GM18505 (cell line): ENCODE results near the gene HOXB6.

Source experiments
- ATAC-seq: cut with Tn5 transposase; IDR thresholded peaks from one replicate; pipeline ENCODE4 v1.9.1; 2021; ENCODE audit not compliant: unreplicated experiment
- POLR2A ChIP-seq: IDR thresholded peaks from 4 replicates; pipeline ENCODE4 v1.6.1; 2011; ENCODE audit warnings: borderline replicate concordance; ENCODE audit not compliant: insufficient read depth, insufficient read length; ENCODE audit errors: extremely low read depth

Gene HOXB6

GRCh38 chr17:48574505-48575065, 30.2 kb downstream of the HOXB6 start:
- ATAC-seq: no peak
- TF ChIP-seq POLR2A: no peak

- no peak for ATAC-seq
- TF ChIP-seq POLR2A: no peak
Observed at GRCh38 chr17:48571826-48572417, 32.9 kb downstream of the HOXB6 start.

- ATAC-seq: no peak
- no peak for TF ChIP-seq POLR2A
Observed at GRCh38 chr17:48571024-48571818, 33.6 kb downstream of the HOXB6 start.

DNA sequence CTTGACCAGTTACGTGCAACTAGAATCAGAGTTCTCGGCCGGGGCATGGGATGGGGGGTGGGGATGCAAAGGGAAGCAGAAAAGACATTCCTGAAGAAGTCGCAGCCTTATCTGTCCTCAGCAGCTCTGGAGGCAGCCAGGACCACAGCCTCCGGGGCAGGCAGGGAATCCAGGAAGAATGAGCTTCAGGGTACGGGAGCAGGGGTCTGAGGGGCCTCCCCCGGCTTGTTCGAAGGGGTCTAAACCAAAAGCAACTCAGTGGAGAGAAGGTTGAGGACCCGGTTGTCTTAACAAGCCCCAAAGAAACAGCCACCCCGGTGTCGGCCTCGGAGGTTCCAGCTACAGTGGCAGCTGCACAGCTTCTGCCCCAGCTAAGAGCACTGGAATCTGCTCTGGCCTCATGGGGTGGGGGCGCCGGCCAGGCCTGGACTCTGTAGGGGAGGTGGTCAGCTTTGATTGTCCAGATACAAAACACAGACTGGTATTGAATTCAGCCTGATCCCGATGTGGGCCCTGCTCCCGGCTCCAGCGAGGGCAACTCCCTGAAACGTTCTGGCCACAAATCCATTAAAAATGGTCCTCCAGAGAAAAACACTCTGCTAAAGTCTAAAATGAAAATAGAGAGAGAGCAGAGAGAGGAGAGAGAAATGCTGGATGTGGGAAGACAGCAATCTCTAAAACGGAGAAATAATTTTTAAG, 34.3 kb downstream of the HOXB6 start:
- no peak for TF ChIP-seq POLR2A
- no peak for ATAC-seq

DNA sequence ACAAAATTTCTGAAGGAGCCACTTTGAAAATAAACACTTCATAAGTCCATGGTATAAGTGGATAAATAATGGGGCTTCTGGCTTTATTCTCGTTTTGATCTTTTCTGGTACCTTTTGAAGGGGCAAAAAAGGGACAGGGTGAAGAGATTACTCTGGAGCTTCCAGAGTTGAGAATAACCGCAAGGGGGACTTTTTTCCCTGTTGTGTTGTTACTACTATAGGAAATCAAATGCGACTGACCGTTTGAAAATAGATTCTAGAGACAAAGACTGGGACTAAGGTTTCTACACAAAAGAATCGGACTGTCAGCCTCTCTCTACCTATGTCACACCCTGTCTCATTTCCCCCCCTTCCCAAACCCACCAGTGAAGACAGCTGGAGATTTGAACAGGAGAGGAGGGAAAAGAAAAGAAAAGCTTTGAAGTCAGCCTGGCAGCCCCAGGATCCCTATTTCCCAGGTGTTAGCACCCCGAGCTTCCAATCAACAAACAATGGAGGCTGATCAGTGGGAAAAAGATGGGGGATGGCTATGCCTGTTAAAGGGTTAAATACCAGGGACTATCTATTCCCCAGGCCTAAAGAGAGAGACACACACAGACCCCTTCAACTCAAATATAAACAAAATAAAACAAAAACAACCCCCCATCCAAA, 35.0 kb downstream of the HOXB6 start:
- TF ChIP-seq POLR2A: no peak
- ATAC-seq: no peak

DNA sequence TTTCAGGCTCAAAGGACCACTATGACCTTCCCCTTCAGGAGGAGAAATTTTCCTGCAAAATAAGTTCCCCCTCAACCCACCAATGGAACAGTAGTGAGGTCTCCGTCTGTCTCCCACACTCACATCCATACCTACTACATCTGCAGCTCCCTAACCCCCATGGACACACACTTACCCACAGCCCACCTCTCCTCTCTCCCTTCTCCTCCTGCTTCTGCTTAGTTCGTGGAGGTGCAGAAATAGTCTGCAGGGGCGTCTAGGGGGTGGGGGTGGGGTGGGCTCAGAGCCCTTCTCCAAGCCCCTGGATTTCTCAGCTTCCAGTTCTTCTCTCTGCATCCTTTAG, 35.6 kb downstream of the HOXB6 start:
- no peak for TF ChIP-seq POLR2A
- no peak for ATAC-seq

GRCh38 chr17:48568499-48569239, 36.1 kb downstream of the HOXB6 start:
- no peak for ATAC-seq
- TF ChIP-seq POLR2A: no peak

GRCh38 chr17:48567646-48568354, 37.0 kb downstream of the HOXB6 start:
- TF ChIP-seq POLR2A: no peak

DNA sequence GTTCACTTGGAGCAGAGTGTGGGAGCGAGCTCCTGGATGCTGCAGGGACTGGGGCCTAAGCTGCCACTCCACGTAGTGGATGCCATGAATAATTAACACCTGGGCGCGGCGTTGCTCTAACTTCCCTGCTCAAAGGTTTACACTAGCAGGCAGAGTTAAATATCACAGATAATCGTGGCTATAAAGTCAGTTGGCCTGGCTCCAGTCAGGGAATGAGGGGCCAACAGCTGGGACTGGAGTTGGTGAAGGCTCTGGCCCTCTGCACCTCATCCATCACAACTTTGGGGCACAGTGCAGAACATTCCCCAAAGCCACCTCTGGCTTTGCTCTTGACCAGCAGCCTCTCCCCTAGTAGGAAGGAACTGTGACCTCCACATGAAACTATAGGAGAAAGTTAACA, 37.6 kb downstream of the HOXB6 start:
- ATAC-seq: no peak
- TF ChIP-seq POLR2A: no peak

More at GRCh38 chr17:48567646-48568354, 37.0 kb downstream of the HOXB6 start:
- no peak for ATAC-seq

- ATAC-seq: no peak
- TF ChIP-seq POLR2A: no peak
Observed at GRCh38 chr17:48566717-48567116, 38.1 kb downstream of the HOXB6 start.

DNA sequence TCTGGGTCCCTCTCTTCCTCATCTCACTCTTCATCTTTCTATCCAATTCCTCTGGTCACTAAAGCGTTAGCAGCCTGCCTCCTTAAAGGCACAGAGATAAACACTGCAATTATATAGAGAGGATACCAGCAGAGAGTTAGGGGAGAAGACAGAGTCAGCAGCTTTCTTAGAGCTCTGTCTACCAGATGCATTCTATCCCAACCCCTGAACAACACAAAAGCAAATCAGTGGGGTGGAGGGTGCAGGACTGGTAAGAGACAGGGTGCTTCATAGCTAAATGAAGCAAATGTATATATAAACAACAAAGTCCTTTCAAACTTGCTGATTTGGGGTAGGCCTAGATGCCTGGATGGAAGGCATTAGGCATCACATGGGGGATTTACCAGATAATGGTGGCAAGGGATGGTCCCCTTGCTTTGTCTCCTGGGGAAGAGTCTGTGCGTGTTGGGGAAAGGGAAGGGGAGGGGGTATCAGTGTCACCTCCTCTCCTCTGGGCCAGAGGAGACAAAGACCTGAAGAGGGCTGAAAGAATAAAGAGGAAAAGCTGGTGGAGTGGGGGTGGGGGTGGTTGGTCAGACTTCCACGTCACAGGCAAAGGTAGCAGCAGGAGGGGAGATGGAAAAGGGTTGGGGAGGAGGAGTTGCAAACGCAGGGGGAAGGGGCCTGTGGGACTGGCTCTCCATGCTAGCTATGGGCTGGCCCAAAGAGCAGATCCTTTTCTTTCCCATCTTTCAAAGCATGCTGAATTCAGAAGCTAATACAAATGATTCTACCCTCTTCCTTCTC, 38.7 kb downstream of the HOXB6 start:
- TF ChIP-seq POLR2A: no peak
- ATAC-seq: no peak
